HG03378 (cell line): ENCODE measurements around the gene CNOT8.
"Not testable (repeated sequence)": the region's sequence is repeated elsewhere in the genome, so short reads cannot be mapped to it uniquely, and the experiment has no call there.

Source experiments
- ATAC-seq: cut with Tn5 transposase; IDR thresholded peaks from one replicate; pipeline ENCODE4 v1.9.1; 2021; ENCODE audit warnings: mild to moderate bottlenecking, moderate library complexity; ENCODE audit not compliant: unreplicated experiment

Gene CNOT8

GRCh38 chr5:154834053-154834452 is 24.4 kb upstream of the CNOT8 start:
- ATAC-seq: no peak

- ATAC-seq: not testable (repeated sequence)
These were observed 22.8 kb upstream of the CNOT8 start for GRCh38 chr5:154835701-154836052.

GRCh38 chr5:154836225-154836624 is 22.2 kb upstream of the CNOT8 start:
- ATAC-seq: no peak

GRCh38 chr5:154837009-154837901 is 21.2 kb upstream of the CNOT8 start:
- ATAC-seq: no peak

GRCh38 chr5:154840435-154841272 is 17.8 kb upstream of the CNOT8 start:
- no peak for ATAC-seq

- no peak for ATAC-seq
These were observed 17.2 kb upstream of the CNOT8 start for GRCh38 chr5:154841273-154841661.

GRCh38 chr5:154842689-154843530 is 15.5 kb upstream of the CNOT8 start:
- ATAC-seq: no peak

GRCh38 chr5:154844809-154845208 is 13.6 kb upstream of the CNOT8 start:
- no peak for ATAC-seq

- no peak for ATAC-seq
These were observed 9.1 kb upstream of the CNOT8 start for GRCh38 chr5:154849264-154849785.

- ATAC-seq: no peak
These were observed 8.6 kb upstream of the CNOT8 start for GRCh38 chr5:154849791-154850201.

GRCh38 chr5:154850255-154851062 is 8.0 kb upstream of the CNOT8 start, which contains the start of gene FAXDC2:
Gene FAXDC2 (minus strand): TSS chr5:154850603. CDS start chr5:154838178, 12,425 bp downstream.
- ATAC-seq: no peak

- ATAC-seq: no peak
These were observed 7.1 kb upstream of the CNOT8 start for GRCh38 chr5:154851351-154851750.

- peak; percentile 60 for ATAC-seq
These were observed 714 bp upstream of the CNOT8 start for GRCh38 chr5:154857530-154858296.

- peak; percentile 27 for ATAC-seq
These were observed 795 bp downstream of the CNOT8 start for GRCh38 chr5:154858972-154859871.

GRCh38 chr5:154860123-154860522 is 1.7 kb downstream of the CNOT8 start:
- no peak for ATAC-seq

- no peak for ATAC-seq
These were observed 2.3 kb downstream of the CNOT8 start for GRCh38 chr5:154860765-154861164.

GRCh38 chr5:154861946-154862345 is 3.5 kb downstream of the CNOT8 start:
- no peak for ATAC-seq

GRCh38 chr5:154862766-154863165 is 4.3 kb downstream of the CNOT8 start:
- no peak for ATAC-seq
